Germinal center (tissue), 1 donor: ENCODE measurements around the gene PPP1R12B.
"Not testable (repeated sequence)": the region's sequence is repeated elsewhere in the genome, so short reads cannot be mapped to it uniquely, and the experiment has no call there.

Experiments used
- DNase-seq: peaks from one replicate; pipeline ENCODE4 v3.0.0; 2012; ENCODE audit warnings: mixed read lengths, low spot score

The PPP1R12B gene

GRCh38 chr1:202561726-202562443 is 213.4 kb downstream of the PPP1R12B start:
- DNase-seq, result no peak

- no peak for DNase-seq
These were observed 214.1 kb downstream of the PPP1R12B start for GRCh38 chr1:202562444-202563060.

- no peak for DNase-seq
These were observed 215.3 kb downstream of the PPP1R12B start for GRCh38 chr1:202563818-202564217.

GRCh38 chr1:202564958-202565495 is 216.5 kb downstream of the PPP1R12B start:
- no peak for DNase-seq

- DNase-seq, result peak; percentile 24
These were observed 217.5 kb downstream of the PPP1R12B start for GRCh38 chr1:202565890-202566602.

- no peak for DNase-seq
These were observed 219.2 kb downstream of the PPP1R12B start for GRCh38 chr1:202567738-202568137.

GRCh38 chr1:202568410-202568809 is 219.9 kb downstream of the PPP1R12B start:
- DNase-seq, result no peak

- DNase-seq, result no peak
These were observed 220.3 kb downstream of the PPP1R12B start for GRCh38 chr1:202568826-202569225.

GRCh38 chr1:202569393-202570322 is 221.2 kb downstream of the PPP1R12B start:
- no peak for DNase-seq

GRCh38 chr1:202571719-202572339 is 223.3 kb downstream of the PPP1R12B start:
- DNase-seq, result peak; percentile 54

- DNase-seq, result no peak
These were observed 224.4 kb downstream of the PPP1R12B start for GRCh38 chr1:202572867-202573266.

GRCh38 chr1:202575918-202576653 is 227.6 kb downstream of the PPP1R12B start:
- DNase-seq, result no peak

- no peak for DNase-seq
These were observed 228.3 kb downstream of the PPP1R12B start for GRCh38 chr1:202576816-202577215.

- DNase-seq, result no peak
These were observed 228.9 kb downstream of the PPP1R12B start for GRCh38 chr1:202577381-202577780.

GRCh38 chr1:202578001-202578504 is 229.6 kb downstream of the PPP1R12B start:
- no peak for DNase-seq

- no peak for DNase-seq
These were observed 230.1 kb downstream of the PPP1R12B start for GRCh38 chr1:202578565-202578964.

GRCh38 chr1:202579806-202580205 is 231.3 kb downstream of the PPP1R12B start:
- no peak for DNase-seq

GRCh38 chr1:202580619-202581018 is 232.1 kb downstream of the PPP1R12B start:
- DNase-seq, result no peak

- not testable (repeated sequence) for DNase-seq
These were observed 233.9 kb downstream of the PPP1R12B start for GRCh38 chr1:202582350-202582749.
